Left lobe of liver (tissue), 2 donors: Measurements from ENCODE around the gene NEAT1. TPM values are rescaled to one million over a fixed set of nuclear protein-coding genes. Genes with fewer than 3 reads are reported as not detected.

Experiments
- ATAC-seq: fragments of 200-7000 bp; cut with Tn5 transposase; one replicate; pipeline ENCODE4 v1.9.1; 2020; ENCODE audit warnings: mild to moderate bottlenecking, moderate library complexity
- DNase-seq: peaks from one replicate; pipeline ENCODE4 v3.0.0-alpha.2; 2020; ENCODE audit warnings: low spot score
- total RNA-seq: library from RNA; stranded (reverse); gene quantifications from one replicate; pipeline ENCODE4 v1.2.1, GENCODE V29; 2021
- donor health status: DM: no; HTN: no; CAD: no; lungs with moderate emphysema.
- donor health status: DM: no; HTN: yes; CAD: no.

NEAT1 gene
- total RNA-seq, 1 donor from 2014 or later = 766 TPM

DNA sequence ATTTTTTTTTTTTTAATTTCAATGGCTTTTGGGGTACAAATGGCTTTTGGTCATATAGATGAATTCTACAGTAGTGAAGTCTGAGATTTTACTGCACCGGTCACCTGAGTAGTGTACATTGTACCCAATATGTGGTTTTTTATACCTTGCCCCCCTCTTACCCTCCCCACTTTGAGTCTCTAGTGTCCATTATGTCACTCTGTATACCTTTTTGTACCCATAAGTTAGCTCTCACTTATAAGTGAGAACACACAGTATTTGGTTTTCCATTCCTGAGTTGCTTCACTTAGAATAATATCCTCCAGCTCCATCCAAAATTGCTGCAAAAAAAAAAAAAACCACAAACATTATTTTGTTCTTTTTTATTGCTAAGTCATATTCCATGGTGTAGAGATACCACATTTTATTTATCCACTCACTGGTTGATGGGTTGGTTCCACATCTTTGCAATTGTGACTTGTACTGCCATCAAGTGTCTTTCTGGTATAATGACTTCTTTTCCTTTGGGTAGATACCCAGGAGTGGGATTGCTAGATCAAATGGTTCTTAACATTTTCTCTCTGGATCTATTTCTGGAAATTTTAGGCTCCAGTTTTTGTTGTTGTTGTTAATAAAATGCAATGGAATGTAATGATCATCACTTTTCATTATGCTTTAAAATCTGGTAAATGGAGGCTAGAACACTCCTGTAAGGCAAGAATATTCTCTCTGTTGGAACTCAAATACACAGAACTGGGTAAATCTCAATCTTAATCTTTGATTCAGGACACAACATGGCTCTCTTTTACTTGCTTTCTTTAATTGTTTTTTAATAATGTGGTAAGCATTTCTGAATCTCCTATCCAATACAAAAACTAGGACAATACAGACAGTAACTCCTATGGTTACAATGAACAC is 10.3 kb downstream of the NEAT1 start:
- no peak for ATAC-seq
- no peak for DNase-seq

DNA sequence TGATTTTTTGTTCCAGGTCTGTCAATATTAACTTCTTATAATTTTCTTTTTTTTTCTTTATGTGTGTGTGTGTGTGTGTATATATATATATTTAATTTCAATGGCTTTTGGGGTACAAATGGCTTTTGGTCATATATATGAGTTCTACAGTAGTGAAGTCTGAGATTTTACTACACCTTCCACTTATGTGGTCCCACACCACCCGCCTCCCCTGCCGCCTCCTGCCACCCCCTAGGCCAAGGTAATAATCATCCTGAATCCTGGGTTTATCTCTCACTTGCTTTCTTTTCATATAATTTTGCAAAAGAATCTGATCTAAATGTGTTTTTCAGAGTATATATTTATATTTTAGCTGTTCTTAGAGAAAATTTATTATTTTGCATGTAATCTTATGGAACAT is 11.1 kb downstream of the NEAT1 start:
- peak; percentile 39 for DNase-seq
- ATAC-seq = no peak

DNA sequence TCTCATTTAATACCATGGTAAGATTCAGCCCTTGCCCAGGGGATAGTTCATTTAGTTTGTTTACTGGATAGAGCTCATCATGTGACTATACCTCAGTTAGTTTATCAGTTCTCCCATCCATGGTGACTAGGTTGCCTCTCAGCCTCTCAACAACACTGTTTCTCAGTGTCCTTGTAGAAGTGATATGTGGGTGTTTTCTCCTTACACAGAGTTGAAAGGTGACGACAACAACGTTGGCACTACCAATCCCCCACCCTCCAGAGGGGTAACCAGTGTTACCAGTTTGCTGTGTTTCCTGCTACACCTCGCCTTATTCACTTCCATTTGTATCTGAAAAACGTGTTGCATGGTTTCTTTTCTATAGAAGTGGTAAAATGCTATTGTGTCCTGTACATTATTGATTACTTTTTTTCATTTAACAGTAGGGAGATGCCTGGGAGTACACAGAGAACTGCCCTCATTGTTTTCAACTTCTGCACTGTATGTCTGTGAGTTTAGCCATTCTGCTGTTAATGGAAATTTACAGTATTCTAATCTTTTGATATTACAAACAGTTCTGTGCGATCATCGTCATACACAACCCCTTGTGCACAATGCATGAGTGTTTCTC is 11.6 kb downstream of the NEAT1 start:
- ATAC-seq = peak; percentile 1

DNA sequence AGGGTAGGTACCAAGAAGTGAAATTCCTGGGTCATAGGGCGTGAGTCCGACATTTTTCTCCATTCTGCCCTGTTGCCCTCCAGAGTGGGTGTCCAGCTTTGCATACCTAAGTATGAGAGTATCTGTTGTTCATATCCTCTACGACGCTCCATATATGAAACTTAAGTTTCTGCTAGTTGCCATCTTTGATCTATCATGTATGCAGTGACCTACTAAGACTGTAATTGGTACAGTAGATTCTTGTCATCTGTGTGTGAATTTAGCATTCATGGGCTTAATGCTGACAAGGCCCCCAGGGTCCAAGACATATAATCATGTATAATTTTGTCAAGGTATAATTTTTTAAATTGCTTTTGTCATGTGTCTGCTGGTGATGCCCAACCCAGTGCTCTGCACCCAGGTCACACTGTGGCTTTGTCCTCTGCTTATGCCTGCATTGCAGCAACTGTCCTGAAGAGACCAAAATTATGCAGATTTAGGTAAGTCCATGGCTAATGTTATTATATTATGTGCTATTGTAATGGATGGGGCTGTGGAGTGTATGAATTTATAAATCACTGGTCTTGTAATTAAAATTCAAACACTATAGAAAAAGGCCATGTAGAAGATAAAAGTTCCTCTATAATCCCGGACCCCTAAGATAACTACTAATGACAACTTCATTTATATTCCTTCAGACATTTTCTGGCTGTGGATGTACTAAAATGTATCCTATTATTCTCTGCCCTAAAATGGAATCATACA is 12.2 kb downstream of the NEAT1 start:
- ATAC-seq = peak; percentile 0
- DNase-seq = peak; percentile 43

More for the DNA sequence above, 11.6 kb downstream of the NEAT1 start:
- peak; percentile 44 for DNase-seq

DNA sequence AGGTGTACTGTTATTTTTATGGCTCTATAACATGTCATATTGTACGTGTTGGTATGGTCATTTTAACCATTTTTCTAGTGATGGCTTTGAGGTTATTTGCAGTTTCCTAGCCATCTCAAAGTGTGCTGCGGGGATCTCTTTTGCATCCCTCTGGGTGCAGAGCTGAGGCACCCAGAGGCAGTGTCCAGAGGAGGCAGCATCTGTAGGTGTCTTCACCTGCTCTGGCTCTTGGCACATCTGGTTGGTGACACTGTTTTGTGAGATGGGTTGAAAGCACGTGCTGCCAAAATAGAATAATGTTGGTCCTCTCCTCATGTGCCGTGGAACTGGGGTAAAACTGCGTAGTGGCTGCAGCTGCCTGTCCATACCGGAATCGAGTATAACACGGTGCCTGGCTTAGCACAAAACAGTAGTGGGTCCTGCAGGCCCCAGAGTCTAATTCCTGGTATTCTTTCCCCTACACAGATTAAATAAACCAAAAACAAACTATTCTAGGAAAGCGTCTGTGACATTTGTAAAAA is 12.9 kb downstream of the NEAT1 start:
- DNase-seq (peak; percentile 52), ATAC-seq (peak; percentile 6)

DNA sequence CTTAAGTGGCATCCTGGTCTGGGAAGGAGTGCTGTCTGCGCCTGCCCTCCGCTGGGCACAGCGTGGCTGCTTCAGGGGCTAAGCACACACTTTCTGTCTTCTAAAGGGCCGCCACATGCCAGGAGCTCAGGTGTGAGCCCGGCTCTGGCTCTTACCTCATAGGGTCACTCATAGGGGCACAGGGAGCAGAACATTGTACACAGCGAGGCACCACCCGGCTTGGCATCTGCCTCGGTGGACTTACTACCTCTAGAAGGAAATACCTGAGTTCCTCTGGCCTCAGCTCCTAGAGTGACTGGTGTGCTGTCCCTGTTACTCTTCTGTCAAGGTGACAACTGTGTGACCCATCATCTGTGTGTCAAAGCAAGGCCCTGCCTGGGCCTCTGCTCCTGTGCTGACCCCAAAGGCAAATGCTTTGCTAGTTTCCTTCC is 13.4 kb downstream of the NEAT1 start:
- DNase-seq = peak; percentile 74
- ATAC-seq = peak; percentile 42

DNA sequence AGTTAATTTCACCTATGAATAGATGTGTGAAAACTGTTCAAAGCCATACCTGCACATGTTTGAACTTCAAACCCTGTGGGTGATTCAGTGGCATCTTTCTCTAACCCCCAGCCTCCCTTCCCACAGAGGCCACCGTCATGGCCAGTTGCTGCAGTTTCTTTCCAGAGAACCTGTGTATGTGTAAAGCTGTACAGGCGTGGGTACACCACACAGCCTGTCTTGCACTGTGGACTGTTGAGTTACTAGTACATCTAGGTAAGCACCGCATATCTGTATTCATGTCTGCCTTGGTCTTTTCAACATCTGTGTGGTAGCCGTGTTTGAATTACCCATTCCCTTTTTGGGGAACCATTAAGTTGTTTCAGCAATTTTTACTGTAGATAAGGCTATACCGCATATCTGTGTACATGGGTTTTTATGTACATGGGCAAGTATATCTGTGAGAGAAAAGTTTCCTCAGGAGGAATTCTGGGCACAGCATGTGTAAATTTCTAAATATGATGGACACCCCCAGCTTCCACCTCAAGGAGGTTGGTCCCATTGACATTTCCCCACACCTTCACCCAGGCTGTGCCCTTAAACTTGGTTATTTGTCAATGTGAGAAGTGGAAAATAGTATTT is 13.9 kb downstream of the NEAT1 start:
- peak; percentile 20 for ATAC-seq
- peak; percentile 55 for DNase-seq

DNA sequence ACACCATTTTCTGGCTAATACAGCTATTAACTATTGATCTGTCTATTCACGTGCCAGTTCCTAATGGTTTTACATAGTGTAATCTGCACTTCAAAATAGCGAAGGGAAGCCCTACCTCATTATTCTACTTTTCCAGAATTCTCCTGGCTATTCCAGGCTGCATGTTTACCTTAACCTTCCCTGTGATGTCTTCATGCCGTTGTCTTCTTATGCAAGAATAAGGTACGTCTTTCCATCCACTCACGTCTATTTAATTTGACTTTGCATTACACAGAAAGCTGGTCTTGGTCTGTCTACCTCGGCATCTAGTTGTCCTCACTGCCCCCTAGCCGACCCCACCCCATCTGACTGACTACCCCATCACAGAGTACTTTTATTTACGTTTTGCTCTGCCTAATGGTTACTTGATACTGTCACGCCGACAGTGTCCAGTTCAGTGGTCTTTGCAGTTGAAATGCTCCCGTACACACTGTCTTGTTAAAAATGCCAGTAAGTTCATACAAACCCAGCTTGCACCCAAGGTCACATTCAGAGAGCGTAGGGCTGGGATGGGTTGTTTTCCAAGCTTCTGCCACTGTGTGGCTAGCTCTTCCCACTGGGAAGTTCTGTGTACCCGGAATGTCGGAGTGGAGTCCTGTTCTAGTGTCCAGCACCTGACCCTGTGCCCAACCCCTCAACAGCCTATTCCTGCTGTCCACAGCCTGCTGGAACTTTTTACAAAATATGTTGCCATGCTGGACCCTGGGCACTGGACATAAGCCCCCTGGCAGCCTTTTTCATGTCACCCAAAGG is 15.0 kb downstream of the NEAT1 start:
- DNase-seq = peak; percentile 55
- ATAC-seq = peak; percentile 9

DNA sequence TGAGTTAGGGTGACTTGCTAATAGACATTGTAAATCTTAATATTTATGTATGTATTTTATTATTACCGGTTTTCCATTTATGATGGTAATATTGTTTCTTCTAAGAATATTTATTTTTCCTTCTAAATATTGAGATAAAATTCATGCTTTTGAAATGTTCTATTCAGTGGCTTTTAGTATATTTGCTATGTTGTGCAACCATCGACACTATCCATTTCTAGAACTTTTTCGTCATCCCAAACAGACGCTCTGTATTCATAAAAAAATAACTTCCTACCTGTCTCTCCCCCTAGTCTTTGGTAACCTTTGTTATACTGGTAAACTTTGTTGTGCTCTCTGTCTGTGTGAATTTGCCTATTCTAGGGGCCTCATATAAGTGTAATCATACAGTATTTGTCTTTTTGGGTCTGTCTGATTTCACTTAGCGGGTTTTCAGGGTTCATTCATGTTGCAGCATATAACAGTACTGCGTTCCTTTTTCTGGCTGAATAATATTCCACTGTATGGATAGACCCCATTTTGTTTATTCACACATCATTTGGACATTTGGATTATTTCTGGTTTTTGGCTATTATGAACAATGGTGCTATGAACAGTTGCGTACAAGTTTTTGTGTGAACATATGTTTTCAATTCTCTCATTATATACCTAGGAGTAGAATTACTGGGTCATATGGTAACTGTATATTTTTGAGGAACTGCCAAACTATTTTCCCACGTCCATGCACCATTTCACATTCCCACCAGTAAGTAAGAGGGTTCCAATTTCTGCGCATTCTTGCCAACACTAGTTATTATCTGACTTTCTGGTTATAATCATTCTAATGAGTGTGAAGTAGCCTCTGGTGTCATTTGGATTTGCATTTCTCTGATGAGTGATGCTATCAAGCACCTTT is 15.9 kb downstream of the NEAT1 start:
- DNase-seq = no peak
- ATAC-seq = no peak

DNA sequence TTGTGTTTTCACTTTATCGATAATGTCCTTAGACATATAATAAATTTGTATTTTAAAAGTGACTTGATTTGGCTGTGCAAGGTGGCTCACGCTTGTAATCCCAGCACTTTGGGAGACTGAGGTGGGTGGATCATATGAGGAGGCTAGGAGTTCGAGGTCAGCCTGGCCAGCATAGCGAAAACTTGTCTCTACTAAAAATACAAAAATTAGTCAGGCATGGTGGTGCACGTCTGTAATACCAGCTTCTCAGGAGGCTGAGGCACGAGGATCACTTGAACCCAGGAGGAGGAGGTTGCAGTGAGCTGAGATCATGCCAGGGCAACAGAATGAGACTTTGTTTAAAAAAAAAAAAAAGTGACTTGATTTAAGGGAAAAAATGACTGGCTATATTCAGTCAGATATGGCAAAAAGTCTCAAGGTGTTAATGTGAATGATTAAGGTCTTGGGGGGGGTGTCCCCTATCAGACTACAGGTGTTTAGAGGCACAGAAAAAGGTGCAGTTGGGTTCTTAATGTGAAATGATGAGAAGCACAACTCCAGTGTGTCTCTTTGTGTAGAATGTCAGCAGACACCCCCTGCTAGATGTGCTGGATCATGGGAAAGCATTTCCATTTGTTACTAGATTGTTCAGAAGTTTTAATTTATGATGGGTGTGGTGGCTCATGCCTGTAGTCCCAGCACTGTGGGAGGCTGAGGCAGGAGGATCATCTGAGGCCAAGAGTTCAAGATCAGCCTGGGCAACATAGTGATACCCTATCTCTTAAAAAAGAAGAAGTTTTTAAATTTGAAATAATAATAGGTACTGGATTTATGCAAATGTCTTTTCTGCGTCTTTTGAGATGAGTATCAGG is 17.0 kb downstream of the NEAT1 start:
- DNase-seq (peak; percentile 45), ATAC-seq (no peak)

DNA sequence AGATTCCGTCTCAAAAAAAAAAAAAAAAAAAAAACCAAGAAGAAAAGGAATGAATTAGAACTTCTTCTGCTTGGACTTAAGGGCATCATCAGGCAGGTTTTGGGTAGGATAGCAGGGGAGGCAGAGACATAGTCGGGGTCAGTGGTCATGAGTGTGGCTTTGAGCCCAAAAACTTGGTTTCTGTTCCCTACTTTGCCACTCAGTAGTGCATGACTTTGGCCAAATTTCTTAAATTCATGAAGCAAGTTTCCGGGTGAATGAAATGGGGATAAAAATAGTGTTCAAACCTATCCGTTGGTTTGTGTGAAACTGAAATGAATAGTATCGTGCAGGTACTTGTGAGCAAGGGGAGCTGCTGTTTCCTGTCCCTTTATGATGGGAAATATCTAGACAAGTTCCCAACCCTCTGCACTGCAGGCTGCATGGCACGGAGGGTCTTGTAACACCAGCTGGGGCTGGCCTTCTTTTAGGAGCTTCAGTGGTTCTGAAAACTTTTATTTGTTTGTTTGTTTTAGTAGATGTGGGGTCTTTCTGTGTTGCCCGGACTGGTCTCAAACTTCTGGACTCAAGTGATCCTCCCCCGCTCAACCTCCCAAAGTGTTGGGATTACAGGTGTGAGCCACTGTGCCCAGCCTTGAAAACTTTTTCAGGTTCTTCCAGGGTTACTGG is 18.4 kb downstream of the NEAT1 start:
- no peak for ATAC-seq
- peak; percentile 47 for DNase-seq

DNA sequence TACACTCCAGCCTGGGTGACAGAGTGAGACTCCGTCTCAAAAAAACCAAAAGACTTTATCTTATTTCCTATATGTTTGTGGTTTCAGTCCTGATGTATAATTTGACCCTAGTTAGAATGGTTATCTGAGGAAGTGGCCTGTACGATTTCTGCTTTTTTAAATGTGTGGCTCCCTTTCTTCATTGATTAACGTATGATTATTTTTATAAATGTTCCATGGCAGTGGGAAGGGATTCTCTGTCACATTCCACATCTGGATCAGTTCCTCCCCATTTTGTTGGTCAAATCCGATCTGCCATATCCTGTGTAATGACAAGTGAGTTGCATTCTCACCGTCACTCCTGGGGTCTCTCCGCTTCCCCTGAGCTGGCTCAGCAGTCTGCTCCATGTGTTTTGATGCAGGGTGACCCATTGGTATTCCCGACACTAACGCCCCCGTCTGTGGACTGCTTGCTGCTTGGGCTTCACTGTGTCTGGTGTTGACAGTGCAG is 20.3 kb downstream of the NEAT1 start:
- ATAC-seq = peak; percentile 1
- peak; percentile 56 for DNase-seq

DNA sequence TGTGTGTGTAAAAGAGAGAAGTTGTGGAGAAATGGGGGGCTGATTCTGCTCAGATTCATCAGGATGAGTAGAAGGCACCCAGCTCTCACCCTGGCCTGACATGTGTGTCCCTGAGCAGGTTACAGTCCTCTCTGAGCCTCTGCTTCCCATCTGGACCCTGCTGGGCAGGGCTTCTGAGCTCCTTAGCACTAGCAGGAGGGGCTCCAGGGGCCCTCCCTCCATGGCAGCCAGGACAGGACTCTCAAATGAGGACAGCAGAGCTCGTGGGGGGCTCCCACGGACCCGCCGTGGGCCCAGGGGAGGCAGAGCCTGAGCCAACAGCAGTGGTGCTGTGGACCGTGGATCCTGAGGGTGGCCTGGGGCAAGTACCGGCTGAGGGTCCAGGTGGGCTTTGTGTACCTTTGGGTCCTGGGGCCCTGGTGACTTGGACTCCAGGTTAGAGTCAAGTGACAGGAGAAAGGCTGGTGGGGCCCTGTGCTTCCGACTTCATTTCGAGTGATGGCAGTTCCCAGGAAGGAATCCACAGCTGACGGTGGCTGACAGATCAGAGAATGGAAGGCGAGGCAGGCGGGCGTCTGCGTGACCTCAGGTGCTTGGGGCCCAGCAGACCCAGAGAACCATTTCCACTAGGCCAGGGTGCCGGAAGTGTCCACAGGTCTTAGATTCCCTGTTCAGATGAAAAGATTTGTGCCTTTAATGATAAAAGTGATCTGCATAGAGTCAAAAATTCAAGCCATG is 21.9 kb downstream of the NEAT1 start:
- DNase-seq = peak; percentile 67
- peak; percentile 3 for ATAC-seq

DNA sequence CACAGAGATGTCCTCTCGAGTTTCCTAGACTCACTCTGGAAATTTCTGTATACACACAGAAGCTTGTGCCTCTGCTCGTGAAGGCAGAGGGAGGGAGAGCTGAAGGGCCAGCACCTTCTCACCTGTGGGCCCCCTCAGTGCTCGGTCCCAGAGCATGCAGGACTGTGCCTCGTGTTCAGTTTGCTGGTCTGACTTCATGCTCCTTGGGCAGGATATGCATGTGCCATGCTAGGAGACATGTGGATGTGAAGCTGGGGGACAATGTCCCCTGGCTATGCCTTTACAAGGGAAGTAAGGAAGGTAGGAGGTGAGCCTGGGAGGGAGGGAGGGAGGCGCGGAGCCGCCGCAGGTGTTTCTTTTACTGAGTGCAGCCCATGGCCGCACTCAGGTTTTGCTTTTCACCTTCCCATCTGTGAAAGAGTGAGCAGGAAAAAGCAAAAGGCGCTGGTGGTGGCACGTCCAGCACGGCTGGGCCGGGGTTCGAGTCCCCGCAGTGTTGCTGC is 22.6 kb downstream of the NEAT1 start:
- DNase-seq (peak; percentile 64), ATAC-seq (peak; percentile 6)

DNA sequence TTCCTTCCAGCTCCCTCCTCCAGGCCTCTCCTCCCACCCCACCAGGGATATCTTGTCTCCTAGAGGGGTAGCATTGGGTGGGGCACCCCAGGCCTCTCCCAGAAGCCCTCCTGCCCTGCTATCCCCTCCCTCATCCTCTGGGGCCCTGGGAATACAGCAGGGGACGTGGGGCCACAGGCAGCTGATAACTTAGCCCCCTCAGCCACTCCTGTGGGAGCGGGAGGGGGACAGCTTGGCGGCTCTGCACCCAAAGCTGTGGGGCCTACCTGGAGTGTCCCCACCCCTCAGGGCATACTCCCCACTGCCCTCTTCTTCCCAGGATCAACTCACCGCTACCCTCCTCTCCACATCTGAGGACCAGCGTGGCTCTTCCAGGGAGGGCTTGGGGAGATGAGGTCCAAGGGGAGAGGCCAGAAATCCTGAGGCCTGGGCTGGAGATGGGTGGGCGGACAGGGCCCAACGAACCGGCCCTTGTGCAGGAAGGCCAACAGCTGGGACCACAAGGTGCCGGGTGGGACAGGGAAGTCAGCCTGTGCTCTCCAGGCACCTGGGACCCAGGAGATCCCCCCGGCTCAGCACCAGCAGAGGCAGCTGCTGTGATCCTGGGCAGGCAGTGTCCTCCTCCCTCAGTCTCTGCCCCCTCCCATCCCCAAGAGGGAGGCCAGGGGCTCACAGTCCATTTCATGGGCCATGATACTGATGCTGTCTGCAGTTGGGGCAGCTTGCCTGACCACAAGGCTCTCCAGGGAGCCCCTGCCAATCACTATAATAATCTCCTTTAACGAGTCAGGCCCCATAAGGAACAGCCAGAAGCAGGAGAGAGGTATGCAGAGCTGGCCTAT is 23.2 kb downstream of the NEAT1 start:
- DNase-seq (peak; percentile 71), ATAC-seq (peak; percentile 11)
